NK-92 treated with Interleukin-12 subunit alpha and Interleukin-12 subunit beta, amount 100 ng/mL, for 24 hours (cell line): Measurements from ENCODE around the gene MET.

Source experiments
- DNase-seq: peaks from one replicate; lab custom pipeline; 2025; lab: John Stamatoyannopoulos, UW

Gene MET

GRCh38 chr7:116665332-116665996 is 6.5 kb upstream of the MET start:
- DNase-seq: no peak

GRCh38 chr7:116669769-116670168 is 2.2 kb upstream of the MET start:
- no peak for DNase-seq

GRCh38 chr7:116670409-116671015 is 1.5 kb upstream of the MET start:
- DNase-seq: no peak

GRCh38 chr7:116671111-116671510 is 885 bp upstream of the MET start:
- no peak for DNase-seq

- DNase-seq: no peak
These were observed 830 bp downstream of the MET start for GRCh38 chr7:116672596-116673456.

GRCh38 chr7:116673457-116673865 is 1.5 kb downstream of the MET start:
- DNase-seq: no peak

GRCh38 chr7:116674508-116675173 is 2.6 kb downstream of the MET start:
- DNase-seq: no peak

- no peak for DNase-seq
These were observed 3.9 kb downstream of the MET start for GRCh38 chr7:116675812-116676355.

- DNase-seq: no peak
These were observed 6.8 kb downstream of the MET start for GRCh38 chr7:116678780-116679179.

- no peak for DNase-seq
These were observed 7.5 kb downstream of the MET start for GRCh38 chr7:116679500-116679899.

- no peak for DNase-seq
These were observed 11.8 kb downstream of the MET start for GRCh38 chr7:116683786-116684185.

- no peak for DNase-seq
These were observed 14.0 kb downstream of the MET start for GRCh38 chr7:116686033-116686432.

- DNase-seq: no peak
These were observed 14.9 kb downstream of the MET start for GRCh38 chr7:116686812-116687419.

- DNase-seq: no peak
These were observed 15.8 kb downstream of the MET start for GRCh38 chr7:116687801-116688201.

- no peak for DNase-seq
These were observed 17.8 kb downstream of the MET start for GRCh38 chr7:116689790-116690259.

- no peak for DNase-seq
These were observed 19.7 kb downstream of the MET start for GRCh38 chr7:116691664-116692063.

- DNase-seq: no peak
These were observed 20.7 kb downstream of the MET start for GRCh38 chr7:116692401-116693308.

- DNase-seq: no peak
These were observed 24.7 kb downstream of the MET start for GRCh38 chr7:116696707-116697106.

- no peak for DNase-seq
These were observed 25.2 kb downstream of the MET start for GRCh38 chr7:116697152-116697551.

GRCh38 chr7:116697761-116698160 is 25.8 kb downstream of the MET start:
- no peak for DNase-seq

- DNase-seq: no peak
These were observed 26.4 kb downstream of the MET start for GRCh38 chr7:116698396-116698795.
